ENCODE measurements around the gene TPPP.

TPPP gene

DNA sequence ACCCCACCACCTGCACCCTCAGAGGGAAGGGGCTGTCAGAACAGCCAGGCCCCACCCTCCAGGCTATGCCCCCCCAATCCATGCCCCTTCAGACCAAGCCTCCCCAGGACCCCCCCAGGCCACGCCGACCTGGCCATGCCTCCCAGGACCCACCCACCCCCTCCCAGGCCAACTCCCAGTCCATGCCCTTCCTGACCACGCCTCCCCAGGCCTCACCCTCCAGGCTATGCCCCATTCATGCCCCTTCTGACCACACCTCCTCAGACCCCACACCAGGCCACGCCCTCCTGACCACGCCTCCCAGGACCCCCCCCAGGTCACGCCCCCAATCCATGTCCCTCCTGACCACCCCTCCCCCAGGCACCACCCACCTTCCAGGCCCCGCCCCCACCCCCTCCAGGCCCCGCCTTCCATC, 27.6 kb downstream of the TPPP start:
- no peak for DNase-seq

DNA sequence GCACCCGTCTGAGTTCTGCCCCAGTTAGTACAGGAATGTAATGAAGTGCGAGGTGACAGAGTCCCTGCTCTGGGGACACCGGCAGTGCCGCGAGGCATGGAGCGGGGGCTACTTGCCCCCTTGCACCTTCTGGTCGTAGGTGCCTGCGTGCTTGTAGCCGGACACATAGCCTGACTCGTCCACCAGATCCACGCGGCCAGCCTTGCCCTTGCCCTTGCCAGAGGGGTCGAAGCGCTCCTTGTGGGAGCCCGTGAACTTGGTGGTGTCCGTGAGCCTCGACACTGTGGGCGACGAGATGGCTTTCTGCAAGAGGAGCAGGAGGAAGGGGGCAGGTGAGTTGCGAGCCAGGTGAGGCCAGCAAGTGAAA, 28.2 kb downstream of the TPPP start:
- no peak for DNase-seq

DNA sequence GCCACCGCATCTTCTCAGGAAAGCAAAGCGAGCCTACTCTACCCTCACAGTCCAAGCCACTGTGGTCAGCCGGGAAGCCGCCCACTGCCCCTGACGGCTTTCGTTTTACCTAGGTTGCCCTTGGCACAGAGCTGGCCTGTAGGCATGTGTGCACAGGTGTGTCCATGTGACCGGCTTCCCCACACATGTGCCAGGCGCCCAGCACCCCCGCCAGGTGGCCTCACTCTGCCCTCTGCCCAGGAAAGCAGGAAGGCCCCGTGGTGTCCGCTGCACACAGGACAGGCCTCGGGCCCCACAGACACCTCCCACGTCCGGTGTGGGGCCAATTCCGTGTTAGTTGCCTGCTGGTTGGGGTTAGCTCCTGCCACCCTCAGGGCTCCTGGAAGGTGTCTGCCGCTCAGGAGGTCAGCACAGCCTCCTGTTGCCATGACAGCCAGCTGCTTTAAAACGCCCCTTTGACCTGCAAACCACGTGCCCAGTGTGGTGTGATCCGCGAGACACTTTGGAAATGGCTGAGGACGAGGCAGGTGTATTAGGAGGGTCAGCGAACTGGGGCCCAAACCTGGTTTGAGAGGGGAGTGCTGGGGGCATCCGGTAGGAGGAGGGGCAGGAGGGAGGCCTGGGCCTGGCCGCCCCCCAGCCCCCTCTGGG, 28.7 kb downstream of the TPPP start:
- DNase-seq, result no peak

DNA sequence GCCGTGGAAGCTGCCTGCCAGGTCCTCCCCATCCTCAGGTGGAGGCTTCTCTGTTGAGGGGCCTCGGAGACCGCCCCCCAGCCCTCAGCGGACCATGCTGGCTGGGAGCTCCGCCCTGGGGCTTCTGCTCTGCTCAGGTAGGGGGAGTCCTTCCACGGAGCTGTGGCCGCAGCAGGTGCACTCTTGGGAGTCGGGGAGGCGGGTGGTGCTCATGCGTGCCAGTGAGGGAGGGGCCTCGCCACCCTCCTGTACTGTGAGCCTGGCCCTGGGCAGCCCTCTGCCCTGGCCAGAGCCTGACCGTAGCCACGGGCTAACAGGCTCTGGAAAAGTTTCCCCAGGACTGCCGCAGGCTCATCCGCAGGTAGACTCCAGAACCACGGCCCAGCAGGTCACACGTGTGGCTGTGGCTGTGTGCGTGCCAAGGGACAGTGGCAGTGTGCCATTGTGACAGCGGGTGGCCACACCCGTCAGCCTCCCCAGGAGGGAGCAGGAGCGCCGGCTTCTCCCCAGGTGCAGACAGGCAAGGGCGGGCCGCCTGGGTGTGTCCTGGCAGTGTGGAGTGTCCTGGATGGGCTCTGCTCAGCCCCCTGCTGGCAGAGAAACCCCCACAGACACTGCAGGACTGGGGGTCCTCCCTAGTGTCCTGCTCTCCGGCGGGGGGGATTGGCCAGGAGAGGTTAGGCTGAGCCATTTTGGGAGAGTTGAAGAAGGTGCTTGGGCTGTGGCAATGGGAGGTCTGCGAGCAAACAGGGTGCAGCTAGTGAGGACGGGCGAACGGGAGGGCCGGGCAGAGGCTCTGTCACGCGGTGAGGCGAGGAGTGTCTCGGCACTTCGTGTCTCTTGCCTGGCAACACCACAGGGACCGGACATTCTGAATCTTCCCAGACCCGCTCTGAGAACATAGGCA, 29.5 kb downstream of the TPPP start:
- no peak for DNase-seq

DNA sequence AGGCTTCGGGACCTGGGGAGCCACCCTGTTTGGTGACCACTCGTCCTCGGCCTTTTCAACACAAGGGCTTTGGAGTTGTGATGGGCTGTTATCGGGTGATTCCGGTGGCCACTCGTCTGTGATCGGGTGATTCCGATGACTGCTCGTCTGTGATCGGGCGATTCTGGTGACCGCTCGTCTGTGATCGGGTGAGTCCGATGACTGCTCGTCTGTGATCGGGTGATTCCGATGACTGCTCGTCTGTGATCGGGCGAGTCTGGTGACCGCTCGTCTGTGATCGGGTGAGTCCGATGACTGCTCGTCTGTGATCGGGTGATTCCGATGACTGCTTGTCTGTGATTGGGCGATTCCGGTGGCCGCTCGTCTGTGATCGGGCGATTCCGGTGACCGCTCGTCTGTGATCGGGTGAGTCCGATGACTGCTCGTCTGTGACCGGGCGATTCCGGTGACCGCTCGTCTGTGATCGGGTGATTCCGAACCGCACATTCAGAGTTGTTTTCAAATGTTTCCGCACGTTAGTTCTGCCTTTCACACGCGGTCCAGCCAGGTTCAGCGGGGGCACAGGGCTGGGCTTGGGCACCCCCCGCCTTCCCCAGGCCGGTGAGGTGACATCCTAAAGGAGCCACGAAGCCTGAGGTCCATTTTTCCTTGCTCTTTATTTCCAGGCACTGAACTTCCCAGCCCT, 30.3 kb downstream of the TPPP start:
- DNase-seq, result no peak

DNA sequence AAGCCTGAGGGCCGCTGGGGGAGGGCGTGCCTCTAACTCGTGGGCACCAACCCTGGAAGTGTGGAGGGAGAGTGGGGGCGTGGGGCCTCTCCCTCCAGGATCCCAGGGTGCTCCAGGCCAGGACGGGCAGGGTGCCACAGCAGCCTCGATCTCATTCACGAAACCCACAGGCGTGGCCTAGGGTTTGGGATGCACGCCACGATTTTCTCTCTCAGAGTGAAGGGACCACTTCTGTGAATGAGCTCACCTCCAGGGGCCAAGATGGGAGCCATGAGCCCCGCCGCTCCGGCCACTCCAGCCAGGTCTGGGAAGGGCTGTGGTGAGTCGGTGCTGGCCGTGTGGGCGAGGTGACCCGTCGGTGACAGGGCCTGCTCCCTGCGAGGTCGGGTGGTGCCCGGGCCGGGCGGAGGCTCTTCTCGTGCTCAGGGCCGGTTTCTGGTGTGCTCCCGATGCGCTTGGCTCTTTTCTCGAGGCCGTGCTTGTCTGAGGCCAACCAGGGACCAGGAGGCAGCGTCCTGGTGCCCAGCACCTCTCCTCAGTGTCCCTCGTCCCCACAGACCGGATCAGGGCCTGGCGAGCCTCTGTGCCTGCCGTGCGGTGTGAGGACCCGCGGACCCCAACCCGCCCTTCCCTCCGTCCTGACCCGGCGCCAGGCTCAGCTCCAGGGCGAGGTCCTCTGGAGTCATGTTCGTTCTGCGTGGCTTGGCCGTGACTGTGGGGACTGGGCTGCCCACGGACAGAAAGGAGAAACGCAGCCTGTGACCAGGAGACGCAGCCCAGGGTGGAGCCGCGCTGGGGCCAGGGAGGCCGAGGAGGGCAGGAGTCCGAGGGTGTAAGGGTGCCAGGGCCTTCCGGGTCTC, 31.0 kb downstream of the TPPP start:
- no peak for DNase-seq

DNA sequence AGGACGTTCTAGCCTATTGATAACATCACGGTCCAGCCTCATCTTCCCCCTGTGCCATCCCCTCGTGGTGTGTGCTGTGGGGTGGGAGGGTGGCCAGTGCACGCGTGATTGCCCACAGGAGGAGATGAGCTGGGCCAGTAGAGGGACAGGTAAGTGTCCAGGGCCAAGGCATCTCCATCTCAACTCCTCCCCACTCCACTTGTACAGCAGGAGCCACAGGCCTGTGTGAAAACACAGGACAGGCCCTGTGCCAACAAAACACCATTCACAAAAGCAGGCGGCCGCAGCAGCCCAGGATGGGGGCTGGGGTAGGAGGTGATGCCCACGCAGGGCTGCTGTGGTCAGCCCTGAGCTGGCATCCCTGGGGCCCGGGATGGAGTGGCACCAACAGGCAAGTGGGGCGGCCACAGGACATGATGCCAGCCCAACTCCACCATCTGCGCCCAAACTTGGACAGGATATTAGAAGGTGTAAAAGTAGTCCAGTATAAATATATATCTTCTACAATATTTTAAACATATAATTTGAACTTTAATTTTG, 32.6 kb downstream of the TPPP start:
- DNase-seq, result no peak

DNA sequence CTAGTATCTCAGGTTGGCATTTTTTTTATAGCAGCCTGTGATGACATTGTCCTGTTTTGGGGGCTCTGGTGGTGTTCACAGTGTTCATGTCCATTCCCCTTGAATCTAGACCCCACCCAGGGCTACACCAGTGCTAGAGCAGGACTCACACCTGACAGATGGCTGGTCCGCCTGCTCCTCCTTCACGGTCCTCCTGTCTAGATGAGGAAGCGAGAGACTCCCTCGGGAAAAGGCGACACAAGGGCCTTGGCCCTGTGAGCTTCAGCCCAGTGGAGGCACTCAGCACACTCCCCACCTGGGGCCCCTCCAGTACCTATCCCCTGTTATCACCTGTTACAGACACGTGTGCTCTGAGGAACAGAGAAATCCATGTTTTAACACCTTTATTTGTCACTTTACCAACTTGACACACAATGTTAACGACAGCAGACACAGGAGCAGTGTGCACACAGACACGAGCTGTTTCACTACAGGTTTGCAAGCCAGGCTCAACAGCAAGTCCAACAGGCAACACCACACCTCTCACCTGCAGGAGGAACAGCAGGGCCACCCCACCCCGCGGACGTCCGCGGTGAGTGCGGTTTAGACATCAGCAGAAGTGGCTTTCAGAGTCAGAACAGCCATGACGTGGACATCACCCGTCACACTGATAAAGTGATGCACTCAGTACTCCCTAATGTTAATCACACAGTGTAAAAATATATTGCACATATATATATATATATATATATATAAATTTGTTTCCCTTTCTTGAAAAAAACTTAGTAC, 33.5 kb downstream of the TPPP start:
- no peak for DNase-seq

DNA sequence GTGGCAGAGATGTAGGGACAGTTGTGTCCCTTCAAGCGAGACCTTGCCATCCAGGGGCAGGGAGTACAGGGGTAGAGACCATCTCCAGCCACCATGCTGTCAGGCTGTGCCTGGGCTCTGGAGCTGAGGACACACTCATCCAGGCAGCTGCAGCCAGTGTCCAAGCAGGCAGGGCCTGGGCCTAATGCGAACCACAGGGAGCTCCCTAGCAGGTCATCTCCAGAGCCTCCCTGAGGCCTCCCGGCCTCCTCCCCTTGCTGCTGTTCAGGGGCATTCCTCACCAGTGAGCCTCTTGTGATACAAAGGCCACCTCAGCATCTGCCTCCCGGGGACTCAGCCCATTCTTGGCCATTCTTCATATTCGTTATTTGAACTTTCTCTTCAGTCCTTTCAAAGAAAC, 35.0 kb downstream of the TPPP start:
- no peak for DNase-seq

DNA sequence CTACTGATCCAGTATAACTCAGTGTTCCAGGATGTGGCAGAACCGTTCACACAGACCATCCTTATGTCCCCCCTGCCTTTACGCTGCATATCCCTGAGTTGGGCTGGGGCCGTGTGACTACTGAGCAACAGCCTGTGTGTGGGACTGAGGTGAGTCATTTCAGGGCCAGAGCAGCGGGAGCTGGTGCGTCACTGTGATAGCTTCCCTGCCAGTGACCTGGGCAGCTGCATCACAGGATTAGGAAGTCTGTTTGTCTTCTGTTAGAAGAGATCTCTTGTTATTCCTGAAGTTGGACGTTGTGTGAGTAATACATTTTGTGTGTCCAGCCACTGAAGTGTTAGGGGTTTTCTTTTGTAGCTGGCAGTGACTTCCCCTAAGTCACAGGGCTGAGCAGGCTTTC, 35.6 kb downstream of the TPPP start:
- DNase-seq, result peak in 1 of 14 donors; percentile 28

DNA sequence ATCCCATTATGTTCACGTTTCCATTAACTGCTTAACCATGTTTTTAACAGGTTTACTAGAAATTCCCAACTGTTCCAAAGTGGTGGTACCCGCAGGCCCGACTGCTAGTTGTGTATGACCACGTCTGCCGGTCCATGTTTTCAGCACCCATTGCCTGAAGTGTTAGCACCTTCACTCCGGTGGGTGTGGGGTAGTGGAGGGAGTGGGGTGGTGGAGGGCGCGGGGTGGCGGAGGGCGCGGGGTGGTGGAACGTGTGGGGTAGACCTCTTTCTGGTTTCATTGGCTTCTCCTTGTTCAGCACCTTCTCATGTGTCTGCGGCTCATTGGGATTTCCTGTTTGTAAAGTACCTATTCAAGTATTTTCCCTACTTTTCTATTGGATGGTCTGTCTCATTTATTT, 37.7 kb downstream of the TPPP start:
- no peak for DNase-seq

DNA sequence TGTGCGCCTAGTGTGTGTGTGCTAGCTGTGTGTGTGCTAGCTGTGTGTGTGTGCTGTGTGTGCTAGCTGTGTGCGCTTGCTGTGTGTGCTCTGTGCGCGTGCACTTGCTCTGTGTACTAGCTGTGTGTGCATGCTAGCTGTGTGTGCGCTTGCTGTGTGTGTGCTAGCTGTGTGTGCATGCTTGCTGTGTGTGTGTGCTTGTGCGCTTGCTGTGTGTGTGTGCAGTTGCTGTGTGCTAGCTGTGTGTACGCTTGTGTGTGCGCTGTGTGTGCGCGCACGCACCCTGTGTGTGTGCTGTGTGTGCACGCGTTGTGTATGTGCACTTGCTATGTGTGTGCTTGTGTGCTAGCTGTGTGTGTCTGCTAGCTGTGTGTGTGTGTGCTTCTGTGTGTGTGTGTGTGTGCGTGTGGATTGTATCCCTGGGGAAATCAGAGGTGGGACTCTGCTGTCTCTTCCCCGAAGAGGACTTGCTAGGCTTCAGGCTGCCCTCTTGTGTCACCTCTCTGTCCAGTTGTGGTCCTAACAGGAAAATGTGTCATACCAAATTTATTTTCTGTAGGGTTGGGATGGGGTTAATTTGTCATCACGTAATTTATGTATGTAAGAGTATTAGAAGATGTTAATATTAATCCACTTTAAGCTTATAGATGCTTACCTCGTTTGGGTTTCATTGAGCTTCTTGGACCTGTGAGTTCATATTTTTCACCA, 38.9 kb downstream of the TPPP start:
- DNase-seq, result no peak

DNA sequence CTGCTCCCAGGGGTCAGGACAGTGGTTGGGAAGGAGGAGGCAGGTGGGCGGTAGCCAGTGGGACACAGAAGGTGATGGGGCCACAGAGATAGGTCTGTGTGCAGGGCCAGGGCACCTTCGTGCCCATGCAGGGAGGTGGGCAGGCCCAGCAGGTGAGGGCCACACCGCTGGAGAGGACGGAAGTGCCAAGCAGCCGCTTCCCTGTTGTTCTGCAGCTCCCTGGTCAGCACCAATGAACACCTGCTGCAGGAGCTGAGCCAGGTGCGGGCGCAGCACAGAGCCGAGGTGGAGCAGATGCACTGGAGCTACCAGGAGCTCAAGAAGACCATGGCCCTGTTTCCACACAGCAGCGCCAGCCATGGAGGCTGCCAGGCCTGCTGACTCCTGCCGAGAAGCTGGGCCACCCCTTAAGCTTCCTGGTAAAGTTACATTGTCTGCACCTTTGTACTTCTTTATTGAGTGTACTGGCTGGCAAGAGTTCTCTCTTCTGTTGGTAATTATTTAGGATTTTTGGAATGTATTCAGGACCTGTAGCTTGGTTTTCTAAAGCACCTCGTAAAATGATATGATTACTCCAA, 40.3 kb downstream of the TPPP start:
- DNase-seq, result no peak

DNA sequence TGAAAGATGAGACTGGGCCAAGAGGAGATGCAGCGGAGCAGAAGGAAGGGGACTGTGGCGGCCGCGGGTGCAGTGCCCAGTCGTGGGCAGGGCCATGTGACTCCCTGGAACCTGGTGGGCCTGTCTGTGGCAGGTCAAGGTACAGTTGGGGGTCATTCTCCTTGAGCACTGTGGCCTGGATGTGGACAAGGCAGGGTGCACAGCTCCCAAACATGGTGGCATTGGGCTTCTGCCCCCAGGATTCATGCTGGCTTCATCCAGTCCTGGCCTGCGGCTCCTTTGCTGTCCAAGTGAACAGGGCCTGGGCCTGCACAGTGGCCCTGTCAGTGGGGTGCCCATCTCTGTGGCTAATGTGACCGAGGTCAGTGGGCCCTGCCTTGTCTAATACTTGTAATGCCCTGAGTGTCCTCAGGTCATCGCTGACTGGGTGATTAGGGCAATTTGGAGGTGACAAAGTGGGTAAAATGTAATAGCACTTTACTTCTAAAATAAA, 41.1 kb downstream of the TPPP start:
- no peak for DNase-seq

DNA sequence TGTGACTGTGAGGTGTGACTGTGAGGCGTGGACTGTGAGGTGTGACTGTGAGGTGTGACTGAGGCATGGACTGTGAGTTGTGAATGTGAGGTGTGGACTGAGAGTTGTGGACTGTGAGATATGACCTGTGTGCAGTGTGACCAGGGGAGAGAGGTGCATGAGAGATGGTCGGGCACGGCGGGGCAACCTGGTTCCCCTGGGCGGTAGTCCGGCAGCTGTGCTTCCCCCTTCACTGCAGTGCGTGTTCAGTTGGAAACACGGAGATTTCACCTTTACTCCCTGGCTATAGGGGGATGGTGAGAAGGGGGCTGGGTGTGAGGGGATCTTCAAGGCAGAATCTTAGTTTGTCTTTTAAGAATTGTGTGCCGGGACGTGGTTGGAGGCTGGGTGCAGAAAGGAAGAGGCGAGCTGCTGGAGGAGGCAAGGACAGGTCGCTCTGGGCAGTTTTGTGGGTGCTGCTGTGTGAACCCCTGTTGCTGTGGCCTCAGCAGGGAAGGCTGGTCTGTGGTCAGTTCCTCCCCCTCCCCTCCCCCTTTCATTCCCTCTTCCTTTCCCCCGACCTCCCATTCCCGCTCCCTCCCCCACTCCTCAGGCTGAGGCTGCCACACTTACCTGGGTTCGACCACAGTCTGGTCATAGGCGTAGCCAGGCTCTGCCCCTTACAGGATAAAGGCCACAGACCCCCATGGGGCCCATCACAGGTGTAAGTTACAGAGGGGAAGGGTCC, 41.7 kb downstream of the TPPP start:
- no peak for DNase-seq

DNA sequence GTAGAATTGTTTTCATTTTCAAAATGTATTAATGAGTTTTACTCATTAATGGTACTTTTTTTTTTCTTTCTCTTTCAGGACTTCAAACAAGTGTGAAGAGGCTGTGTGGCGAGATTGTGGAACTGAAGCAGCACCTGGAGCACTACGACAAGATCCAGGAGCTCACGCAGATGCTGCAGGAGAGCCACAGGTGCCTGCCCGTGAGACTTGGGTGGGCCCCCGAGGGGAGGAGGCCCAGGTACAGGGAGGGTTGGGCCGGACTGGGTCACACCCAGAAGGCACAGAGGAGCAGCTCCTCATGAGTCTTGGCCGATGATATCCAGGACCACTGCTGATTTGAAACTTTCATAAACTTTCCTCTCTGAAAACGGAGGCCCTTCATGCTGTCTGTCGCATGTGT, 45.4 kb downstream of the TPPP start:
- no peak for DNase-seq

DNA sequence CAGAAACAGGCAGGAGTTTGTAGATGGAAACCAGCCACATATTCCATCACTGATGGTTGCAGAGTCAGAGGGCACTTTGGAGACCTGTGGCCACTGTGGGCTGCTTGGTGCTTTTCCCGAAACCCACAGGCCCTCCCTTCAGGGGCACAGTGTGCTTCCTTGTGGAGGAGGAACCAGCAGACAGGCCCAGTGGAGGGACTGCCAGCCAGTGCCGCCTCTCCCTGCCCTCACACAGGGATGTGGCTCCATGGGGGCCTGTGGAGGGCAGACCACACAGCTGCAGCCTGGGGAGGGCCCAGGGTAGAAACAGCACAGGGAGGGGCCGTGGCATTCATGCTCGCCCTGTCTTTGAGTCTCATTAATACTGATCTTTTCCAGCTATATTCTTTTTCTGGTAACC, 45.8 kb downstream of the TPPP start:
- DNase-seq, result no peak

DNA sequence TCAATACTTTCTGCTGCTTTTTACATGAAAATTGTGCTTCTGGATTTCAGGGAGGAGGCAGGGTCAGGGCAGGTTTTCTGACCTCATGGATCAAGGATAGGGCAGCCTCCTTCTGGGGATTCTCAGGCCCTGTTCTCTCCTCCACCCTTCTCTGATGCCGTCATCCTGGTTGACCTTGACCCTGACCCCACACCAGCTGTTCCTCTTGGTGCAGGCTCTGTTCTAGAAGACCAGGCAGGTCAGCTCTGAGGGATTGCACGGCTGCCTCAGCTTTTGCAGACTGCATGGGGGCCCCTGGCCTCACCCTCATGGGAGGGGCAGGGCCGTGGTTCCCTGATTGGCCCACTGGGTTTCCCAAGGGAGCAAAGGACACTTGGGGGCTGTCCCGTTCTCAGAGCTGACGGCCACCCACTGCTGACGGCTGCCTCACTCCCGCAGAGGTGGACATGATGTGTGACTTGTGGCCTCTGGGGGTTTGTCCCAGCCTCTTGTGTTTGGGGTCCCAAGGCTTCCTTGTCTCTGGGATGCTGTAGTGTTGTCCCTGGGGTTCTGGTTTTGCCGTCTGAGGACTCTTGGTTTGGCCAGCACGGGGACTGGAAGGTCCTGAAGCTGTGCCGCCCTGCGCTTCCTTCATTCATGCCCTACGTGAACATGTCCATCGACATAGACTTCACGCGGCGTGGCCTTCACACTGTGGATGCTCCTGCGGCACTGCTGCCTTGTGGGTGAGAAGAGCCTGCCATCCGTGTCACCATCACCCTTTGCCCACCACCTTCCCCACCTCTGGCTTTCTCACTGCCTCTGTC, 46.6 kb downstream of the TPPP start:
- DNase-seq, result no peak

DNA sequence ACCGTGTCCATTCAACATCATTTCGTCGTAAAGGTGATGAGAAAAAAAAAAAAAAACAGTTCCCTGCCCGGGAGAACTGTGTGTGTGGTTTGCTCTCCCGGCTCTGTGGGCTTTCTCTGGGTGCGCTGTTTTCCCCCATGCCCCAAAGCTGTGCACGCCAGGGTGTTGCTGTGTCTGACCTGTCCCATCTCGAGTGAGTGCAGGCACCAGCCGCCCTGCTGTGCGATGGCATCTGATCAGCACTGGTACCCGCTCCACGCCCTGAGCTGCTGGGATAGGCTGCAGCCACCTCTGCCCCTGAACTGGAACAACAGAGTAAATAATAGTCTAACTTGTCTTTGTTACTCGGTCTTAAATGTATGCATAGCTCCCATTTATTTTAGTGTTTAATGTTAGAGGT, 47.7 kb downstream of the TPPP start:
- DNase-seq, result no peak

All from C1 segment of cervical spinal cord (tissue), 14 donors.